Kidney glomerular epithelial cell (primary cell): ENCODE results near the gene SAMD4A.

ENCODE experiments used
- DNase-seq: peaks from one replicate; lab custom pipeline; 2025; lab: John Stamatoyannopoulos, UW

SAMD4A gene

DNA sequence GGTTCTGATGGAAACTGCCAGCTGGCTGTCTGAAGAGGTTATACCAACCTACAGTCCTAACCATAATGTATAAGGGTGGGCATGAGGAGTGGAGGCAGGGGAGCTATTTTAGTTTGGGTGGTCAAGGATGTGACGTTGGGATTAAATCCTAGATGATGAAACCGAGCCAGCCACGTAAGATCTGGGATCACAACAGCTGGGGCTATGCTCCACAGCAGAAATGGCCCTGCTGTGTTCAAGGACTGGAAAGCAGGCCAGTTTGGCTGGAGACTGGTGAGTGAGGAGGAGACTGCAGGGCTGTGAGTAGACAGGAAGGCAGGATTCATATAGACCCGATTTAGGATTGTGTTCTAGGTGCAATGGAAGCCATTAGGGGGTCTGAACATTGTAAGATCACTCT lies 66.1 kb downstream of the SAMD4A start:
- DNase-seq, result no peak

- DNase-seq, result no peak
Observed at GRCh38 chr14:54637270-54638134, 70.6 kb downstream of the SAMD4A start.

GRCh38 chr14:54638135-54638446 lies 71.2 kb downstream of the SAMD4A start:
- no peak for DNase-seq

GRCh38 chr14:54639611-54640010 lies 72.7 kb downstream of the SAMD4A start:
- no peak for DNase-seq

GRCh38 chr14:54640506-54640905 lies 73.6 kb downstream of the SAMD4A start:
- DNase-seq, result no peak

DNA sequence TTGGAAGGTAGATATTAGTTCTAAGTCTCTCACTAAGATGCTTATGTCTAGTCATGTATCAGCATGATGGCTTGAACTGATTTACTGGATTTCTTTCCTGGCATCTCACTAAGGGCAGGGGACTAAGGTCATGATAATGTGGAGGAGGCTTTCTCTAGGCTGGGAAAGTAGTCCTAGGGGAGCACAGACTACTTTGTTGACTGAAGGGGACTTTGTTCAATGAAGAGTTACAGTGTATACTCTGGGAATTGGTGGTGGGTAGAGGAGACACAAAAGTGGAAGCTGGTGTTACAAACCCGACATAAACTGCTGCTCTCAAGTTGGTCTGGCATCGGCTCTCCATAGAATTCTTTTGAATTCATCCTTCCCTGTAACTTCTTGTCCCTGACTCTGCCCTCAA lies 75.2 kb downstream of the SAMD4A start:
- no peak for DNase-seq

DNA sequence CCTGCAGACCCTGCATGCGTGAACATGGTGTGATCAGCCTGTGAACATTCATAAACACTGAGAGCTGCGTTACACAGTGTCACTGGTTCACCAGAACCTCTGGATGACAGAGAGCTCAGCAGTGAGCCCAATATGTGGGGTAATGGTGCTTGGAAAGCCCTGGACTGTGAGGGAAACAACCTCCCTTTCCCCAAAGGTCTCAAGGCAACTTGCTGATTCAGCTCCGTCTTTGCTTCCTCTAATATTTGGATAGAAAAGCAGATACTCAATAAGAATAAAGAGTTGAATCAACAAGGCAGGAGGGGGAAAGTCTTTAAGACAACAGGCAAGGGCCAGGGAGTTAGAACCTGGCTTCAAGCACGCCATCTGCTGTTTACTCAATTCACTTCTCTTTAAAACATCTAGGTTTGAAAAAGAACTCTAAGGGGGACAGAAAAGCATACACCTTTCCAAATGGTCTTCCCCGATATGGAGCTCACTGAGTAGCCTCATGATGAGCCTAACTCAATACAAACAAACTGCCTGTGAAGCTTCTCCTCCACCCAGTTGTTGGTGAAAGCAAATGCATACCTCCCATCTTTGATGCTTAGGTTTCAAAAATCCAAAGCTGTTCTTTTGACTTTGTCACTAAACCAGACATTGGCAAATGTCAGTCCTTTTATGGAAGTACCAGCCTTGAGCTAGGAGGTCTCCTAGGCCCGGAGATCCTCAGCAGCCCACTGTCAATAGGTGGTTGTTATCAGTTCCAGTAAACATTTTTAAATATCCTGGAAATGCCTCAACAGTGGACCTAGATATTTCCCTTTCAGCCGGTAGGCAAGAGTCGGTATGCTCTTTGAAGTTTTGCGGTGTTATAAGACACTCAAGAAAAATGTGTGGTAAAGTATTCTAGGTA lies 76.1 kb downstream of the SAMD4A start:
- no peak for DNase-seq

- peak; percentile 58 for DNase-seq
Observed at GRCh38 chr14:54643696-54644176, 76.8 kb downstream of the SAMD4A start.

GRCh38 chr14:54645639-54646038 lies 78.7 kb downstream of the SAMD4A start:
- no peak for DNase-seq

DNA sequence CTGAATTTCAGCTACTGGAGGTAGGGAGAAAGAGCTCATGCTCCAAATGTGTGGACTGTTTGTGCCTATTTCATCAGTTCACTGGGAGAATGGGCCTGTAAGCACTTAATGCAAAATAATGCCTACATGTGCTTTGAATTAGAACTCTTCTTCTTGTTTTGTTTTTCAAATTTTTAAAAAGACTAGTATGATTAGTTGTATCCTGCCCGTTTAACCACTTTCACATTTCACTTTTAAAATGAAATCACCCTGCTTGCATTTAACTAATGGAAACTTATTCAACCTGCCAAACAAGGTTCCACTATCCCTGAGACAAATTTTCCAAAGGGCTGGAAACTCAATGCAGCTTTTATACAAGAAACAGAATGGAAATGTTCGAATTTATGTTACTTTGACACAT lies 79.7 kb downstream of the SAMD4A start:
- DNase-seq, result no peak

GRCh38 chr14:54647378-54647777 lies 80.5 kb downstream of the SAMD4A start:
- no peak for DNase-seq

GRCh38 chr14:54649056-54649455 lies 82.1 kb downstream of the SAMD4A start:
- DNase-seq, result no peak

DNA sequence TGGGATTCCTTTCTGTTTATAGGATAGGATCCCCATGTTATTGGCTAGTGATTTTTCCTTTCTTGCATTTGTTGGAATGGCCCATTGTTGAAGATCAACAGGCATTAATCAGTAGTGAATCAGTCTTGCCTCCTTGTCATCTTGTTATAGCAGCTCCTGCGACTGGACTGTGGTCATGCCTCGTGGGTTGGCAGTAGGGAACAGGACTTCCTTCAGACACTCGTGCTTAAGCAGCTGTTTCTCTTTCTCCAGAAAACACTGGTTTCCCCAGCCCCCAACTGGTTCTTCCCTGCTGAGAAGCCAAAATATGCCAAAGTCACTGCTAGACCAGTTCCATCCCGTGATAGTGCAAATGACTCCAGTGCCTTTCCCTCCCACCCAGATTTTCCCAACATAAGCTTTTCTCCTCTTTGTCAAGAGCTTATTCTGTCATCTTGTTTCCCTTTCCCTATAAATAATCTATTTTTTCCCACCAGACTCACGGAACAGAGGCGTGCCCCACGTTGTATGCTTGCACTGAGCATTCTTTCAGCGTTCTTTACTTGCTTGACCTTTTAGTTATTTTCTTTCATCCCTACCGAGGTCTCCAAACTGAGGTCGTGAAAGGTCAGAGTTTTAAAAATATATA lies 83.5 kb downstream of the SAMD4A start:
- peak; percentile 79 for DNase-seq

DNA sequence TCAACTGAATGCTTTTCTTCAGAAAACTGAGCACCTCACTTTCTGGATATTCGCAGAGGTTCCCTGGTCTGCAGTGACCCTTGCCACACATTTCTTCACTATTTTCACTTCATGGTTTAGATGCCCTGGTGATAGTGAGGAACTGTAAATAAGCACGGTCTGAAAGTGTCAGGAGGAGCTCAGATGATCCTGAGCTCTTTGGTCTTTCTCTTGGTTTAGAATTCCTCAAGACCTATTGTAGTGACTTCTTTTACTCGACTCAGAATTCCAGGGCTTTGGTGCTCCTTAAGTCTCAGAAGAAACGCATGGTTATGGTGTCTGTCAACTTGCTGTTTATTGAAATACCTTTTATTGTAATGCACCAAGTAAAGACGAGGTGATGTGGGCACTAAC lies 84.0 kb downstream of the SAMD4A start:
- no peak for DNase-seq

- DNase-seq, result no peak
Observed at GRCh38 chr14:54651649-54652048, 84.7 kb downstream of the SAMD4A start.

DNA sequence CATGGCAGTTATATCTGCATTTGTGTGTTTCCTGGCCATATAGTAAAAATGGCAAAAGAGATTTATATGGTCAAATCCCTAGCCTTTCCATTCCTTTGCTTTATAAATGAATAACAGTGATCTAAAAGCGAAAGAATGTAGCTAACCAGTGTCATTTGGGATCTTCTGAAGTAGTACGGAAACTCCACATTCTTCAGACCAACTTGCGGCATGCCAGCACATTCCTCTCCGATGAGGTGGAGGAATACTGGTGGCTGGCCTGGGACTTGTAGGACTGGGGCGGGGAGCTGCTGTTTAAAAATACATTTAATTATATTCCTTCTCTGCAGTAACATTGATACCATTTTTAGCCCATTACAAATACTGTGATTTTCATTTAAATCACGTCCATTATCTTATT lies 85.3 kb downstream of the SAMD4A start:
- peak; percentile 98 for DNase-seq

DNA sequence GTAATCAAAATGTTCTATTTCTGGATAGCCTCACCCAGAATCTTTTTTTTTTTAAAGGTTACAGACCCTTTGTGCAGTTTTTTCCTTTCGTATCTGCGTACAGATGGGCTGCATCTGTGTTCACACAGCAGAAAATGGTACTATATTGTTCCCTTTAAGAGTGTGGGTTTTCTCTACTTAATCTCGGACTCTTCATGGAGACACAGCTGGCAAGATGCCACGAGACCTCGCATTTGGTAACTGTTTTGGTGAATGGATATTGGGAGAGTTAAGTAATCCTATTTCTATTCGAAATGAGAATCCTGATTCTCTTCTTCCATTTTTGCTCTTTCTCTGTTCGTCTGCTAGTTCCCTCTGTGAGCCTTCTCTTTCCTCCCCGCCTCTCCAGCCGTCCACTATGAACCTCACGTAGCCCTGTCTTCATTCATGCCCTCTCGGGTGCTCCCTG lies 85.7 kb downstream of the SAMD4A start:
- peak; percentile 61 for DNase-seq

DNA sequence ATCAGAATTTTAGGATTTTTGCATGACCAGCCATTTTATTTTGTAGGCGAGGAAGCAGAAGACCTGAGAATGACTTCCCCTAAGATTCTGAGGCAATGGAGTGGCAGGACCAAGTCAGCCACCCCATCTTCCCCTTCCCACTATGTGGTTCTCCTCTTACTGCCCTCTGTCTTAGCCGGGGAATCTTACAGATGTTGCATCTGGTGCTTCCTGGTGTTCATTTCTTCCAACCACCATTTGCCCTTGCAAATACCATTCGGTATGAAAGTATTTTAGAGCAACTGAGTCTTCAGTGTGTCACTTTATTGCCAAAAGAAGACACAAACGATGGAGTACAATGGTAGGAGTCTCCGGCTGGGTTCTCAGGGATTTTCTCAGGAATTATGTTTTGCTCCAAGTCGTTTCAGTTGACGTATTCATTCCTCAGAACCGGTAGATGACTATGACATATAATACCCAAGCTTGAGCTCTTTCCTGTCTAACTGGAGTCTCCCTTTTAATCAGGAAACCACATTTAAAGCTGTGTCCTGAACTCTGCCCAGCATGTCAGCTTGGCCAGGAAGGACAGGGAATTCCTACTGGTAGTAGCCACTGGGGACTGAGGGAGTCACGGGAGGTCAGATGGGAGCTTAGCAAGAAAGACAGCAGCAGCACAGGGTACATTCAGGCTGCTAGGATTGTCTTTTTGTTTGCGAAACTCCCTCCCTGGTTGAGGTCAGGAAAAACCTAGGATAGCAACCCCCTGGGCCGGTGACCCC lies 87.0 kb downstream of the SAMD4A start:
- peak; percentile 51 for DNase-seq

DNA sequence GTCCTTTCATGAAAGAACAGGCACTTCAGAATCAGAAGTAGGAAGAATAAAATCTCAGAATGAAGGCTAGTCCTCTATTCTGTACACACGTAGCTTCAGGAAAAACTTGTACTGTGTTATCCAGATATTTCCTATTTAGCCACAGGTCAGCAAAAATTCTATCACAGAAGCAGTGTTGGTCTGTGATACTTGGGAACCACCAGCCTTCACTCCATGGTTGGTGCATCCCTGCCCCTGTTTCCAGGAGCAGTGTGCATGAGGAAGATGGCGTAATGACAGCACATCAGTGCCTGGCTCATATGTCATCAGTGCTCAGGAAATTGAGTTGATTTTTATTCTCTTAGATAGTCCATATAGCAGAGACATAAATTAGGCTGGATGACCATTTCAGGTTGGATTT lies 87.7 kb downstream of the SAMD4A start:
- peak; percentile 20 for DNase-seq

DNA sequence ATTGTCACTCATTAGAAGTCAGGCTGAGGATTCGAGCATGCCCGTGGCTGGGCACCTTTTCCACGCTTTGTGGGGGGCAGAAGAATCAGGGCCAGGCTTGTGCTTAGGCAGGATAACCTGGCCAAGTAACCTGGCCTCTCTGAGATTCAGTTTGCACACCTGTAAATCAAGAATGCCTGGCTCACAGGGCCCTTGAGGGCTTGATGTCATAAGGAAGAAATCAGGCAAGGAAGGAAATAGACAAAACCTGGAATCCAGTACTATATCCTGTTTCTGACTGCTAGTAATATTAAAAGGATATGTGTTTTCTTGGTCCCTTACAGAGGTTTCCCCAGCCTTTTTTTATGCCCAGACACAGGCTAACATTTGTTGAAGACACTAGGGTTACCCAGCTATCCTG lies 91.9 kb downstream of the SAMD4A start:
- no peak for DNase-seq

DNA sequence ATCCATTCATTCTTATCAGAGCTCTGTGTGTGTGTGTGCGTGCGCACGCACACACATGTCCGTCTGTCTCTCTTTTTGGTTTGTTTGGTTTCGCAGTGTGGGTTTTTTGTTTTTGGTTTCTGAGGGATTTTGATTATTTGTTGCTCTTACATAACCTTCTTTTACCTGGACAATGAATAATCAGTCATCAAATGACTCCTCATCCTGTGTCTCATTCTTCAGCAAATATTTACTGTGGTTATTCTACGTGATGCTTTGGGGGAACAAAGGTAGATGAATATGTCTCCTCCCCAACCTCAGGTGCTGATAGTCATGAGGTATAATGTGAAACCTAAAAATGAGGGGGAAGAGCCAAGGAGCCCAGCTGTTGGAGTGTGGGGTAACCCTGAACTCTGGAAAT lies 92.4 kb downstream of the SAMD4A start:
- DNase-seq, result no peak

- DNase-seq, result peak; percentile 50
Observed at GRCh38 chr14:54660604-54661111, 93.7 kb downstream of the SAMD4A start.
